Activated CD8-positive, alpha-beta memory T cell treated with anti-CD3 and anti-CD28 coated beads, Interleukin-2, amount 50 U/mL, for 24 hours (primary cell): ENCODE measurements around the gene TET3.

Source experiments
- DNase-seq: peaks from one replicate; pipeline ENCODE4 v3.0.0-alpha.2; 2020; ENCODE audit errors: extremely low read depth

TET3 gene

DNA sequence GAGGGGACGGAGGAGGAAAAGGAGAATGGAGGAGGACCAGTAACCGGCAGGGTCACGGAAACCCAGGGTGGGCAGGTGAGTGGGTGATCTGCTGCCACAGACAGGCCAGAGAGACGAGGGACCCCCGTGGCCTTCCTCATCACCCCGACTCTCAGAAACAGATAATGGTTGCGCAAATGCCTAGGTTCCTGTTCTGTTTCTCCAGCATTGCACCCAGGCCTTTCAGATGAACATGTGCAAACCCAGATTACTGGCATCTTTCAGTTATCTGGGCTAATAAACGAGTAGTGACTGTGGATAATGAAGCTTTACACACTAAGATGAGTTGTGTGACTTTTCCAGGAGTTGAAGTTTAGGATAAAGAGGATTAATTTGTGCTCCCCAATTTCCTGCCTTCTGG is 46.5 kb downstream of the TET3 start:
- DNase-seq, result no peak

DNA sequence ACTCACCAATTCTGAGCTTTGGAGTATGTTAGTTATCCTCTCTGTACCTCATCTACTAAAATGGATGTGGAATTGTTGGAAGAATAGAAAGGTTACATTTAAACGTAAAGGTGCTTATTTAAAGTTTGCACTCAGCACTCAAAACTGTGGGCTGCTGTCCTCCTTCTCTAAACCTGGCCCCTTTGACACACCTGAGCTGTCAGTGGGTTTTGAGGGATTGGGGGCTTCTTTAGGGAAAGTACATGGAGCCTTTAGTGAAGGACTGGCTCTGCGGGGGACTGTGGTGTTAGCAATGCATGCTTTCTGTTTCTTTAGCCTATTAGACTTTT is 47.2 kb downstream of the TET3 start:
- no peak for DNase-seq

DNA sequence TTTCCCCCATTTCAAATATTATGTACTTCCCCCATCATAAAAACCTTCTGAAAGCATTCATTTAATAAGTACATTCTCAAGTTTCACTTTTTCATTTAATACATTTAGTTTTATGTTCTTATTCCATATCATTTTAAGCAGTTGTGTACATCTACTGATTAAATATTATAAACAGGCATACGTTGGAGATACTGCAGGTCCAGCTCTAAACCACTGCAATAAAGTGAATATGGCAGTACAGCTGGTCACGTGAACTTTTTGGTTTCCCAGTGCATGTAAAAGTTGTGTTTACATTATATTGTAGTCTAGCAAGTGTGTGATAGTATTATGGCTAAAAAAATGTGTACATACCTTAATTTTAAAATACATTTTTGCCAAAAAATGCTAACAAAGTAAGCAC is 48.7 kb downstream of the TET3 start:
- no peak for DNase-seq
